Measurements from ENCODE around the gene FAM185A.
"Not testable (repeated sequence)": the region's sequence is repeated elsewhere in the genome, so short reads cannot be mapped to it uniquely, and the experiment has no call there.

Gene FAM185A

GRCh38 chr7:102748605-102749444 is at the start of gene FAM185A:
TSS of gene FAM185A (plus strand) at chr7:102748999. CDS start at chr7:102749208, 209 bp downstream.
- DNase-seq (ENCODE audit: low spot score), result peak; percentile 97

- DNase-seq (ENCODE audit: low spot score), result not testable (repeated sequence)
Observed at GRCh38 chr7:102713011-102713690, 35.6 kb upstream of the FAM185A start.

- not testable (repeated sequence) for DNase-seq (ENCODE audit: low spot score)
Observed at GRCh38 chr7:102713691-102714080, 35.1 kb upstream of the FAM185A start.

- not testable (repeated sequence) for DNase-seq (ENCODE audit: low spot score)
Observed at GRCh38 chr7:102714774-102715522, 33.9 kb upstream of the FAM185A start.

- DNase-seq (ENCODE audit: low spot score), result not testable (repeated sequence)
Observed at GRCh38 chr7:102715718-102716117, 33.1 kb upstream of the FAM185A start.

- not testable (repeated sequence) for DNase-seq (ENCODE audit: low spot score)
Observed at GRCh38 chr7:102718491-102718890, 30.3 kb upstream of the FAM185A start.

GRCh38 chr7:102726170-102726569 is 22.6 kb upstream of the FAM185A start:
- not testable (repeated sequence) for DNase-seq (ENCODE audit: low spot score)

GRCh38 chr7:102729670-102730069 is 19.1 kb upstream of the FAM185A start:
- DNase-seq (ENCODE audit: low spot score), result not testable (repeated sequence)

- not testable (repeated sequence) for DNase-seq (ENCODE audit: low spot score)
Observed at GRCh38 chr7:102730431-102730830, 18.4 kb upstream of the FAM185A start.

- DNase-seq (ENCODE audit: low spot score), result not testable (repeated sequence)
Observed at GRCh38 chr7:102742002-102742771, 6.6 kb upstream of the FAM185A start.

- not testable (repeated sequence) for DNase-seq (ENCODE audit: low spot score)
Observed at GRCh38 chr7:102743861-102744260, 4.9 kb upstream of the FAM185A start.

GRCh38 chr7:102745494-102746288 is 3.1 kb upstream of the FAM185A start:
- DNase-seq (ENCODE audit: low spot score), result not testable (repeated sequence)

- DNase-seq (ENCODE audit: low spot score), result not testable (repeated sequence)
Observed at GRCh38 chr7:102749445-102749786, 617 bp downstream of the FAM185A start.

GRCh38 chr7:102758227-102758626 is 9.4 kb downstream of the FAM185A start:
- DNase-seq (ENCODE audit: low spot score), result peak; percentile 9

- DNase-seq (ENCODE audit: low spot score), result not testable (repeated sequence)
Observed at GRCh38 chr7:102759934-102760333, 11.1 kb downstream of the FAM185A start.

GRCh38 chr7:102761234-102761633 is 12.4 kb downstream of the FAM185A start:
- DNase-seq (ENCODE audit: low spot score), result not testable (repeated sequence)

GRCh38 chr7:102763295-102763905 is 14.6 kb downstream of the FAM185A start:
- not testable (repeated sequence) for DNase-seq (ENCODE audit: low spot score)

- not testable (repeated sequence) for DNase-seq (ENCODE audit: low spot score)
Observed at GRCh38 chr7:102769657-102770192, 20.9 kb downstream of the FAM185A start.

- DNase-seq (ENCODE audit: low spot score), result not testable (repeated sequence)
Observed at GRCh38 chr7:102770467-102770866, 21.7 kb downstream of the FAM185A start.

GRCh38 chr7:102776217-102776616 is 27.4 kb downstream of the FAM185A start:
- not testable (repeated sequence) for DNase-seq (ENCODE audit: low spot score)

All from hematopoietic multipotent progenitor cell treated with erythropoietin and hydrocortisone succinate and interleukin-3 and kit ligand, for 15 days (in vitro differentiated cells).